ENCODE measurements around the gene AUNIP.

- TF ChIP-seq POLR2A (IDR thresholded peaks at IDR 0.05) = no peak
- TF ChIP-seq CTCF (IDR thresholded peaks at IDR 0.05) = no peak
Measured at GRCh38 chr1:25845664-25846063, 13.6 kb downstream of the AUNIP start.
